HCT116 (cell line): ENCODE data around the gene C16orf90. TPM values are rescaled to one million over a fixed set of nuclear protein-coding genes. Genes with fewer than 3 reads are reported as not detected.

ENCODE experiments used
- microRNA-seq: library from miRNA; unstranded; fragments of <30 nt; microRNA quantifications from one replicate; pipeline ENCODE4, GENCODE V29; 2016; ENCODE audit warnings: borderline number of aligned reads
- total RNA-seq: library from RNA; stranded (reverse); gene quantifications from one replicate; pipeline ENCODE4 v1.2.1, GENCODE V29; 2021; ENCODE audit not compliant: unreplicated experiment

C16orf90 gene
- total RNA-seq, 1 experiment from 2014 or later = not detected

Small RNA genes within 50 kb of the gene (microRNA-seq; reads per million reads assigned to microRNA genes)
- gene MIR6126 = not detected

Other genes starting within 250 kb of the C16orf90 start
- gene MEFV, start 238.9 kb downstream of the C16orf90 start, total RNA-seq = 0.15 TPM
- gene ZNF263, start 212.0 kb downstream of the C16orf90 start, total RNA-seq = 31.4 TPM
- 0.49 TPM for gene TIGD7, start 190.1 kb downstream of the C16orf90 start, total RNA-seq
- gene ZNF75A, start 190.0 kb downstream of the C16orf90 start, total RNA-seq = 10.3 TPM
- gene OR2C1, start 139.6 kb downstream of the C16orf90 start, total RNA-seq = not detected
- gene ZSCAN32, start 94.5 kb downstream of the C16orf90 start, total RNA-seq = 20.0 TPM
- 8.2 TPM for gene ZNF174, start 94.3 kb downstream of the C16orf90 start, total RNA-seq
- 3.2 TPM for gene ZNF597, start 52.0 kb downstream of the C16orf90 start, total RNA-seq
- gene NAA60, start 51.8 kb downstream of the C16orf90 start, total RNA-seq = 32.2 TPM
- gene CLUAP1, start 5.5 kb upstream of the C16orf90 start, total RNA-seq = 27.4 TPM
- gene NLRC3, start 81.9 kb upstream of the C16orf90 start, total RNA-seq = 0.15 TPM
- 7.0 TPM for gene SLX4, start 116.1 kb upstream of the C16orf90 start, total RNA-seq
- 11.0 TPM for gene DNASE1, start 159.2 kb upstream of the C16orf90 start, total RNA-seq
- 416 TPM for gene TRAP1, start 222.0 kb upstream of the C16orf90 start, total RNA-seq